Activated effector memory CD4-positive, alpha-beta T cell treated with anti-CD3 and anti-CD28 coated beads, Interleukin-2, amount 50 U/mL, for 16 hours (primary cell): ENCODE measurements around the gene NLGN1.

Experiments used
- DNase-seq: peaks from one replicate; pipeline ENCODE4 v3.0.0-alpha.2; 2020

Gene NLGN1

GRCh38 chr3:174111776-174112175 is 714.2 kb downstream of the NLGN1 start:
- DNase-seq, result no peak

- no peak for DNase-seq
Measured at GRCh38 chr3:174116421-174116820, 718.9 kb downstream of the NLGN1 start.

- DNase-seq, result no peak
Measured at GRCh38 chr3:174120997-174121396, 723.5 kb downstream of the NLGN1 start.

- no peak for DNase-seq
Measured at GRCh38 chr3:174122411-174122810, 724.9 kb downstream of the NLGN1 start.

- no peak for DNase-seq
Measured at GRCh38 chr3:174125267-174125824, 727.8 kb downstream of the NLGN1 start.

GRCh38 chr3:174126990-174127758 is 729.6 kb downstream of the NLGN1 start:
- DNase-seq, result no peak

GRCh38 chr3:174132006-174132405 is 734.5 kb downstream of the NLGN1 start:
- DNase-seq, result no peak

GRCh38 chr3:174132421-174133042 is 735.0 kb downstream of the NLGN1 start:
- DNase-seq, result no peak

GRCh38 chr3:174146008-174146407 is 748.5 kb downstream of the NLGN1 start:
- no peak for DNase-seq

- DNase-seq, result no peak
Measured at GRCh38 chr3:174147798-174148197, 750.3 kb downstream of the NLGN1 start.

- DNase-seq, result no peak
Measured at GRCh38 chr3:174153871-174154270, 756.3 kb downstream of the NLGN1 start.

- DNase-seq, result no peak
Measured at GRCh38 chr3:174156200-174156599, 758.7 kb downstream of the NLGN1 start.

GRCh38 chr3:174158674-174159073 is 761.1 kb downstream of the NLGN1 start:
- no peak for DNase-seq

- DNase-seq, result no peak
Measured at GRCh38 chr3:174159604-174160003, 762.1 kb downstream of the NLGN1 start.

- no peak for DNase-seq
Measured at GRCh38 chr3:174162550-174162949, 765.0 kb downstream of the NLGN1 start.

GRCh38 chr3:174168026-174168425 is 770.5 kb downstream of the NLGN1 start:
- DNase-seq, result no peak

GRCh38 chr3:174168538-174169254 is 771.2 kb downstream of the NLGN1 start:
- no peak for DNase-seq

GRCh38 chr3:174169736-174170135 is 772.2 kb downstream of the NLGN1 start:
- DNase-seq, result no peak

GRCh38 chr3:174170248-174170647 is 772.7 kb downstream of the NLGN1 start:
- no peak for DNase-seq

- no peak for DNase-seq
Measured at GRCh38 chr3:174186377-174186989, 788.9 kb downstream of the NLGN1 start.

GRCh38 chr3:174191380-174191779 is 793.8 kb downstream of the NLGN1 start:
- no peak for DNase-seq

GRCh38 chr3:174191895-174192294 is 794.4 kb downstream of the NLGN1 start:
- DNase-seq, result no peak

GRCh38 chr3:174192471-174192870 is 794.9 kb downstream of the NLGN1 start:
- no peak for DNase-seq
